ENCODE data around the gene SAMD4A.

SAMD4A gene

GRCh38 chr14:54548491-54548890 lies 18.4 kb upstream of the SAMD4A start:
- TF ChIP-seq, protein P1, sequence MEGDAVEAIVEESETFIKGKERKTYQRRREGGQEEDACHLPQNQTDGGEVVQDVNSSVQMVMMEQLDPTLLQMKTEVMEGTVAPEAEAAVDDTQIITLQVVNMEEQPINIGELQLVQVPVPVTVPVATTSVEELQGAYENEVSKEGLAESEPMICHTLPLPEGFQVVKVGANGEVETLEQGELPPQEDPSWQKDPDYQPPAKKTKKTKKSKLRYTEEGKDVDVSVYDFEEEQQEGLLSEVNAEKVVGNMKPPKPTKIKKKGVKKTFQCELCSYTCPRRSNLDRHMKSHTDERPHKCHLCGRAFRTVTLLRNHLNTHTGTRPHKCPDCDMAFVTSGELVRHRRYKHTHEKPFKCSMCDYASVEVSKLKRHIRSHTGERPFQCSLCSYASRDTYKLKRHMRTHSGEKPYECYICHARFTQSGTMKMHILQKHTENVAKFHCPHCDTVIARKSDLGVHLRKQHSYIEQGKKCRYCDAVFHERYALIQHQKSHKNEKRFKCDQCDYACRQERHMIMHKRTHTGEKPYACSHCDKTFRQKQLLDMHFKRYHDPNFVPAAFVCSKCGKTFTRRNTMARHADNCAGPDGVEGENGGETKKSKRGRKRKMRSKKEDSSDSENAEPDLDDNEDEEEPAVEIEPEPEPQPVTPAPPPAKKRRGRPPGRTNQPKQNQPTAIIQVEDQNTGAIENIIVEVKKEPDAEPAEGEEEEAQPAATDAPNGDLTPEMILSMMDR (IDR thresholded peaks at IDR 0.05; ENCODE audit: low read depth, low read length, missing control alignments), result no peak
- in situ Hi-C loops (cut with HindIII; ENCODE audit: low sequenced_read_pairs), result no loop called here
- DNase-seq (ENCODE audit: low read depth), result no peak
- H3K4me3 ChIP-seq (ENCODE audit: low read depth, low read length), result no peak overlapping the region

DNA sequence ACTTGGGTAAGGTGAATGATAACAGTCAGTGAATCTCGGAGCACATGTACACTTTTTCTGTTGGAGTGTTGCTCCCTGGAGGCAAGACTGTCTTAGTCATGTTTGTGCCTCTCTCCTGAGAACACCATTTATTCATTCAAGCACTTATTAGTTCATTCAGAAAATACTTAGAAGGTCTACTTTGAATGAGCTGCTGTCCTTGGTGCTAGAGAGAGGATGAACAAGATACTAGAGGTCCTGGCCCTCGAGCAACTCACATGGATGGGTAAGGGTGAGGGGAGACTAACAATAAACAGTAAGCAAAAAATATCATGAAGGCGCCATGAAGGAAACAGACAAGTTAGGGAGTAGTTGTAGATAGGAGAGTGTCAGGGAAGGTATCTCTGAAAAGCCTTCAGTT lies 17.1 kb upstream of the SAMD4A start:
- TF ChIP-seq, protein P1 (IDR thresholded peaks at IDR 0.05; ENCODE audit: low read depth, low read length, missing control alignments), result no peak
- no peak for DNase-seq (ENCODE audit: low read depth)
- no peak overlapping the region for H3K4me3 ChIP-seq (ENCODE audit: low read depth, low read length)
- in situ Hi-C loops (cut with HindIII; ENCODE audit: low sequenced_read_pairs), result no loop called here

DNA sequence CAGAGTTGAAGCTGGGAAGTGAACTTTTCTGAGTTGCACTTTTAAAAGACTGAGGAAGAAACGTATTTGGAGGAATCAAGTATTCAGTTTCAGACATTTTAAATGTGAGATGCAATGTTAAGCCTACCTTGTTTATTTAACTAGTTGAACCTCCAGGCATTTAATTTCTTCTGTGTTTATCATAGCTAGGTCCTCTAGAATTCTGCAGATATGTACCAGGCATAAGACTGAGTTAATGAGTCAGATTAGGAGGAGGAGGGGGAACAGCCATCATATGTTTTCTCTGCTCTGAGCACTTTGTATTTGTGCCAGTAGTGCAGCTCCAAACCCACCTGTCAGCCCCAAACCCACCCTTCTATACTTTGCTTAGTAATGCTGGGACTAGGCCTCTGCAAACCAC lies 16.4 kb upstream of the SAMD4A start:
- TF ChIP-seq, protein P1 (IDR thresholded peaks at IDR 0.05; ENCODE audit: low read depth, low read length, missing control alignments), result no peak
- DNase-seq (ENCODE audit: low read depth), result no peak

GRCh38 chr14:54554401-54554800 lies 12.5 kb upstream of the SAMD4A start:
- H3K4me3 ChIP-seq (ENCODE audit: low read depth, low read length), result no peak overlapping the region
- DNase-seq (ENCODE audit: low read depth), result no peak
- in situ Hi-C loops (cut with HindIII; ENCODE audit: low sequenced_read_pairs), result no loop called here
- TF ChIP-seq, protein P1 (IDR thresholded peaks at IDR 0.05; ENCODE audit: low read depth, low read length, missing control alignments), result no peak

More for the DNA sequence above, 16.4 kb upstream of the SAMD4A start:
- in situ Hi-C loops (cut with HindIII; ENCODE audit: low sequenced_read_pairs), result no loop called here
- H3K4me3 ChIP-seq (ENCODE audit: low read depth, low read length), result no peak overlapping the region

- in situ Hi-C loops (cut with HindIII; ENCODE audit: low sequenced_read_pairs), result no loop called here
- no peak overlapping the region for H3K4me3 ChIP-seq (ENCODE audit: low read depth, low read length)
- no peak for DNase-seq (ENCODE audit: low read depth)
- TF ChIP-seq, protein P1 (IDR thresholded peaks at IDR 0.05; ENCODE audit: low read depth, low read length, missing control alignments), result peak; percentile 19
Observed at GRCh38 chr14:54555651-54556050, 11.3 kb upstream of the SAMD4A start.

- H3K4me3 ChIP-seq (ENCODE audit: low read depth, low read length), result no peak overlapping the region
- in situ Hi-C loops (cut with HindIII; ENCODE audit: low sequenced_read_pairs), result no loop called here
- TF ChIP-seq, protein P1 (IDR thresholded peaks at IDR 0.05; ENCODE audit: low read depth, low read length, missing control alignments), result no peak
- DNase-seq (ENCODE audit: low read depth), result no peak
Observed at GRCh38 chr14:54556535-54556934, 10.4 kb upstream of the SAMD4A start.

DNA sequence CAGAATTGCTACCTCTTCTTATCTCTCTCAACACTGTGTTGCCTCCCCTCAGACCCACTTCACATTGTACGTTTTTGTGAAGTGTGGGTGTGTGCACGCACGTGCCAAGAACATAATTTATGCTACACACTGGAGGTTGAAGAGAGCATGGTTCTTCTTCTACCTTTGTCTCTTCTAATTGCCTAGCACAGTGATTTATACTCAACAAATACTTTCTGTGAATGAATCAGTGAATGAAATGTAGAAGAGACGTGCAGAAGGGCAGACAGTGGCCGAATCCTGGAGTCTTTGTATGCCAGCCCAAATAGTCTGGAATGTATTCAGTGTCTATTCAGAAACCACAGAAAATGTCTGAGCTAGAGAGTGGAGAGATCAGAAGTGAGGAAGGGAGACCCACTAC lies 4.6 kb upstream of the SAMD4A start:
- H3K4me3 ChIP-seq (ENCODE audit: low read depth, low read length), result no peak overlapping the region
- TF ChIP-seq, protein P1 (IDR thresholded peaks at IDR 0.05; ENCODE audit: low read depth, low read length, missing control alignments), result no peak
- no peak for DNase-seq (ENCODE audit: low read depth)
- in situ Hi-C loops (cut with HindIII; ENCODE audit: low sequenced_read_pairs), result no loop called here
